DMS153 (cell line): Measurements from ENCODE around the gene DNAJA4.
A peak's percentile ranks its signal among the peaks of the same experiment; 100 is the strongest.

Experiments
- DNase-seq: peaks from one replicate; lab custom pipeline; 2025; lab: John Stamatoyannopoulos, UW

Gene DNAJA4

DNA sequence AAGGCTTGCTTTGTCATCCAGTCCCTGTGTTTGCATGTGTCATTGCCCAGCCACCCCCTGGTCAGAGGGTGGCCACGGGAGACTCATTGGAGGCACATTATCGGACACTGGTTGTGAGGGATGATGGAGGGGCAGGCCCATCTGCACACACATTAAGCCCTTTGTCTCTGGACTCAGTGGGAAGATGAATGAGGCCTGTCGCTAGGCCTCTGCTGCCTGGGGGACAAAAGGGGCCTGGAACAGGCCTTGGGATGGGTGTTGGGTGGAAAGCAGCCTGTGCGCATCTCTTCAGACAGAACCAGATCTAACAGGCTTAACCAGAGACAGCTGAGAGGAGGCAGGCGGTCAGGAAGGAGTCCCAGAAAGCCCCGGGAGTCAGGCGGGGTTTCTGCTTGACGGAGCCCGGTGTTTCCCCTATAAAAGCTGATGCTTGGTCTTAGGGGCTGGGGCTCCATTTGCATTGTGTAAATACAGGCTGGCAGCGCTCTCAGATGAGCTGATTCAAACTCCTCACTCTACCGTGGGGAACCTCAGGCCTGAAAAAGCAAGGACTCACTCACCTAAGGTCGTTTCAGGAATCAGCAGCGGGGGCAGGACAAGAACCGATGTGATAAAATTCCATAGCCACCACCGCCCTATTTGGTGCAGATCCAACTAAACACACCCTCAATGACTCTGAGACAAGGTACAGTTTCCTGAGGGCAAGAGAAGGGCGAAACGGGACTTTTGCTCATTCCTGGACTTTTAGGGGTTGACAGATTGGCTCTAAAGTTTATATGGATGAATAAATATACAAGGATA is 52.1 kb downstream of the DNAJA4 start:
- no peak for DNase-seq

DNA sequence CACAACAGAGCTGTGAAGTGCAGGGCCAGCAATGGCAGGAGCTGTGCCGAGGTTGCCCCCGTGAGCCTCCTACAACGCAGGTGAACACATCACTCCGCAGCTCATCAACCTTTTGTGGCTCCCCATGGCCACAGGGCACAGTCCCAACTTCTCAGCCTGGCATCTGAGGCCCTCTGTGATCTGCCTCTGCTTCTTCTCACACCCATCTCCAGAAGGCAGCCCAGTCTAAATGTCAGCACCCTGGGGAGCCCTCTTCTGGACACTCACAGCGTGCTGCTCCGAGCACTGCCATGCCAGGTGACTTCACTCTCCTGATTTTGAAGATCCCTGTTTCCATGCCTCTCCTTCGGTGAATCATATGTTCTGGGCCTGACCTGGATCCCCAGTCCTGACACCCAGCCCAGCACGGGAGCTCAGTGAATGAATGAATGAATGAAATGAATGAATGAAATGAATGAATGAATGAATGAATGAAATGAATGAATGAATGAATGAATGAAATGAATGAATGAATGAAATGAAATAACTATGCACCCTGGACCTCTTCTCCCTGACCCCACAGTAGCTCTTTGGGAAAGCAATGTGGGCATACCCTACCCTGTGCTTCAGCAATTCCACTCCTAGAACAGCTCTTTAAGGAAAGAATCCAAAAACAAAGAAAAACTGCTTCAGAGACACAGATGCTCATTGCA is 52.9 kb downstream of the DNAJA4 start:
- no peak for DNase-seq

- no peak for DNase-seq
These were observed 55.2 kb downstream of the DNAJA4 start for GRCh38 chr15:78319588-78319987.

DNA sequence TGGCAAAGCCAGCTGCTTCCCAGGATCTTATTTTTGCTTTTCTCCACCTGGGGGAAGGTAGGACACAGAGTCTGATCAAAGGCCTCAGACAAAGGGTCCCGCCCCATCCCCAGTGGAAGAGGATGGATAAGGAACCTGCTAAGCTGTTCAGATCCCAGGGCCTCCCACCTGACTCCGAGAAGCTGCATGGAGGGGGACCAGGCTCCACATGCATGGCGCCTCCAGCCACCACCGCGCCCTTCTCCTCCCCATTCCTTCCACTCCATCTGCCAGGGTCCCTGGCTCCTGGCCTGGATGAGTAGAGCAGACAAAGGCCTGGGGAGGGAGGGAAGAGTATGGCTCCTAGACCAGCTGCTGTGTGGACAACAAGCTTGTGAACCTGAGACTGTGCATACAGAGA is 55.8 kb downstream of the DNAJA4 start:
- DNase-seq: no peak

- DNase-seq: no peak
These were observed 56.7 kb downstream of the DNAJA4 start for GRCh38 chr15:78321041-78321570.

DNA sequence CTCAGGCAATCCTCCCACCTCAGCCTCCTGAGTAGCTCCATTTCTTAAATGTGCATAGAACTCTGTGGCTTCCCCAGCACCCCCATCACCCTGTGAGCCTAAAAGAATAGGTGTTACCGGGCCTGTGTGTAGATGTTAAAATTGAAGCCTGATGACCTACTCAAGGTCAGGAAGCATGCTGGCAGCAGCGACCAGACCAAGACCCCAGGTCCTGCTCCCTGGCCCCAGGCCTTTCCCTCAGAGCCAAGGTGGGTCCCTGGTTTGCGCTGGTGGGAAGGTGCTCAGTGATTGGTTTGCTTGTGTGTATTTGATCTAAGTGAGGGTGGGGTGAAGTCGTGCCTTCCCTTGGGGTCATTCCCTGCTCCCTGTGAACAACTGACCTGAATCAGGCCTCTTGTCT is 57.4 kb downstream of the DNAJA4 start:
- DNase-seq: no peak

- DNase-seq: peak; percentile 56
These were observed 57.9 kb downstream of the DNAJA4 start for GRCh38 chr15:78322243-78322642.

DNA sequence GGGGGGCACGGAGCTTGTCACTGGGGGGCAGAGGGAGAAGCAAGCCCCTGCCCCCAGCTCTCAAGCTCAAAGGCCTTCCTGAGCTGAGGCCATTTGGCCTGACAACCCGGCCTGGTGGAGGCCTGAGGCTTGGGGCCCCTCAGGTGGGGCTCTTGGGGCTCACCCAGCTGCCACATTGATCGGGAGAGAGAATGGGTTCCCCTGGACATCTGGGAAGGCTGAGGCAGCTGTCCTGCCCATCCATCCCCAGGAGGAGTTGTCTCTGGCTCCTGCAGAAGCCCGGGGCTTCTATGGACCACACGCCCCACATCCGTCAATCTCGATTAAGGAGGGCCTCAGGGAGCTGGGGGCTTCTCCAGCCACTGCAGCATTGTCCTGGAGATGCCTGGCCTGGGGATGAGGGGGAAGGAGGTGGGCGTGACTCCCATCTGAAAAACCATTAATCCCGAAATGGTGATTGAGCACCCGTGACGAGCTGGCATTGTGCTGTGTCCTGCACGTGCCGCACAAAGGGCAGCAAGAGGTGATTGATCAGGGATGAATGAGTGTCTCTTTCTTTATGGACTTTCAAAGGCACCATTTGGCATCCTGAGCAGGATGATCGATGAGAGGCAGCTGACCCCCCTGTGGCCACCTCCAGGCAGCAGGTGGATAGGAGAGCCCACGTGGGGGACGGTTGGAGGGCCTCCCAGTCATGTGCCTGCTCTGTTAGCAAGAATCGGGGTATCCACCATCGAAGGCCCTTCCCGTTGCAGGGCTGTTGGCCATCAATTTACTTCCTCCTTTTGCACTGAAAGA is 58.6 kb downstream of the DNAJA4 start:
- no peak for DNase-seq

DNA sequence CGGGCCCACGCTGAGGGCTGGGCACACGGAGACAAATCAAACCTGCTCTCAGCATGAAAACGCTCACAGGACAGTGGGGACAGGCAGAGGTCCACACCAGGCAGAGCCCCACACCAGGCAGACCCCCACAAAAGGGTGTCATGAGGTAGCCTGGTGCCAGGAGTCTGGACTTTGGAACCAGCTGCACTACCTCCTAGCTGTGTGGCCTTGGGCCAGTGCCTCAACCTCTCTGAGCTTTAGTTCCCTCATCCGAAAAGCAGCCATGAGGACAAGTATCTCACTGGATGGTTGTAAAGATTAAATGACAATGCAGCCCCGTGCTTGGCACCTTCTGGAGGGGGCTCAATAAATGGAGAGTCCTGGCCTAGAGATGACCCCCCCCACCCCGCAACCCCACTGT is 59.3 kb downstream of the DNAJA4 start:
- no peak for DNase-seq

- no peak for DNase-seq
These were observed 59.8 kb downstream of the DNAJA4 start for GRCh38 chr15:78324144-78324543.

DNA sequence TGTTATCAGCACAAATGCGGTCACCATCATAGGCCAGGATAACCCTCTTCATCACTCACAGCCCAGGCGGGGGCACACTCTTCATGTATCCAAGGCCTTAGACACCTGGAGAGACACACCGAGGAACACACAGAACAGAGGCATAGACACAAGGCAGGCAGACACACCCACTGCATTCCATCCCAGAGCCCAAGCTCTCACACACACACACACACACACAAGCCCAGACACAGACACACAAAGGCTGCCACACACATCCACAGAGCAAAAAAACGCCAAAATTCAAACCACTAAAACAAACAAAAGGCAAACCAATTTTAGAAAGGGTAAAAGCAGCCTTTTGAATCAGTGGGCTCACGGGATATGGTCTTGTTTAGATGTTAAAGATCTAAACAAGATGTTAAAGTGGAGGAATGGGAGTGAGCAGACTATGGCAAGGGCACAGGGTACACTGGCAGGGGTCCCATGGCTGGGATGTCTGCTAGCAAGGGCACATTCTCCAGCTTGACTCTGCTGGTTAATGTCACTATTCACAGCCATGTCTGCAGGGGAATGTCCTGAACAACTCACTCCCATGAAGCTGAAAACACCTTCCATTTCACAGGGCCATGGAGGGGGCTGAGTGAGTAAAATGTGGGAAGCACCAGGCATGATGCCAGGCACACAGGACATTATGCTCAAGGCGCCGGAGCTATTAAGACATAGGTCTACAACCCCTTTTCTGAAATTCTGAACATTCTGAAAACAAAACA is 60.9 kb downstream of the DNAJA4 start:
- no peak for DNase-seq

DNA sequence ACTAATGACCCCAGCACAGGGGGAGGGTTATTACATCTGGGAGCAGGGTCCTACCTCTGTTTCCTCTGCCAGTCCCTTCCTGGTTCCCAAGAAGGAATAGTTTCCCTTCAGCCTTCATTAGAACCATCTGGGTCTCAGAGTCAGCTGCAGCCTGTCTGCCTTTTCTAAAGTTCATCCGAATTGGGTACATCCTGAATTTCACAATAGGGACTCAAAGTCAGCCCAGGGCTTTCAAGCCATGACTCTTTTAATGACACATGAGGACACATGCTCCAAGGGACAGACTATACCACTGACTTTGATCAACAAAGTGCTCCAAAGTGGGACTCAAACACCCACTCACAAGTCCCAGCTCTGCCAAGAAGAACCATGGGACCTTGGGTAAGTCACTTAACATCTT is 63.1 kb downstream of the DNAJA4 start:
- DNase-seq: no peak

- no peak for DNase-seq
These were observed 65.3 kb downstream of the DNAJA4 start for GRCh38 chr15:78329625-78330024.
